ENCODE data around the gene TRAPPC10. TPM values are rescaled to one million over a fixed set of nuclear protein-coding genes. Genes with fewer than 3 reads are reported as not detected.

Gene TRAPPC10
- total RNA-seq, 2 experiments from 2014 or later, result 98.1 to 101 TPM

GRCh38 chr21:43992121-43992520, 20.0 kb upstream of the TRAPPC10 start:
- Histone ChIP-seq H3K4me3 (ENCODE audit: low read length) (no peak overlapping the region), H3K27ac (ENCODE audit: low read depth in 1 of 2, low read length in 2 of 2) (no peak overlapping the region), H3K4me1 (ENCODE audit: insufficient read depth, low read length) (no peaks in the 10 kb centered on the region), H3K27me3 (ENCODE audit: control insufficient read depth in 1 of 2, insufficient read depth in 2 of 2, low read length in 2 of 2) (no peaks in the 10 kb centered on the region), H3K36me3 (ENCODE audit: insufficient read depth, low read length) (no peaks in the 10 kb centered on the region), H3K9me3 (ENCODE audit: control insufficient read depth in 1 of 2, insufficient read depth in 1 of 2, low read length in 2 of 2) (peaks cover 0 to 5% of the 10 kb centered on the region in 2 experiments)
- intact Hi-C loops (cut with DNase I, micrococcal nuclease), result no loop called here
- Mint-ChIP-seq H3K9me3 (no peaks in the 10 kb centered on the region), H3K27me3 (no peaks in the 10 kb centered on the region), H3K4me3 (no peak overlapping the region), H3K4me1 (ENCODE audit: low read depth) (no peaks in the 10 kb centered on the region), H3K36me3 (ENCODE audit: low read depth) (no peaks in the 10 kb centered on the region), H3K27ac (no peak overlapping the region)
- DNase-seq, result no peak
- no peak for TF ChIP-seq CTCF (IDR thresholded peaks at IDR 0.05)
- ATAC-seq (ENCODE audit: poor library complexity), result no peak
- ChIA-PET CTCF (no interaction called here), POLR2A (no interaction called here)

GRCh38 chr21:43993420-43993934, 18.6 kb upstream of the TRAPPC10 start:
- Mint-ChIP-seq H3K4me3 (no peak overlapping the region), H3K36me3 (ENCODE audit: low read depth) (no peaks in the 10 kb centered on the region), H3K27me3 (no peaks in the 10 kb centered on the region), H3K27ac (no peak overlapping the region), H3K9me3 (no peaks in the 10 kb centered on the region), H3K4me1 (ENCODE audit: low read depth) (no peaks in the 10 kb centered on the region)
- ATAC-seq (ENCODE audit: poor library complexity), result no peak
- Histone ChIP-seq H3K36me3 (ENCODE audit: insufficient read depth, low read length) (no peaks in the 10 kb centered on the region), H3K4me1 (ENCODE audit: insufficient read depth, low read length) (no peaks in the 10 kb centered on the region), H3K27me3 (ENCODE audit: control insufficient read depth in 1 of 2, insufficient read depth in 2 of 2, low read length in 2 of 2) (no peaks in the 10 kb centered on the region), H3K9me3 (ENCODE audit: control insufficient read depth in 1 of 2, insufficient read depth in 1 of 2, low read length in 2 of 2) (peaks cover 0 to 5% of the 10 kb centered on the region in 2 experiments), H3K4me3 (ENCODE audit: low read length) (no peak overlapping the region), H3K27ac (ENCODE audit: low read depth in 1 of 2, low read length in 2 of 2) (no peak overlapping the region)
- ChIA-PET POLR2A (no interaction called here), CTCF (no interaction called here)
- no peak for DNase-seq
- intact Hi-C loops (cut with DNase I, micrococcal nuclease), result no loop called here
- TF ChIP-seq CTCF (IDR thresholded peaks at IDR 0.05), result no peak

- Mint-ChIP-seq H3K4me3 (no peak overlapping the region), H3K27ac (no peak overlapping the region), H3K27me3 (no peaks in the 10 kb centered on the region), H3K36me3 (ENCODE audit: low read depth) (no peaks in the 10 kb centered on the region), H3K4me1 (ENCODE audit: low read depth) (no peaks in the 10 kb centered on the region), H3K9me3 (no peaks in the 10 kb centered on the region)
- no peak for ATAC-seq (ENCODE audit: poor library complexity)
- Histone ChIP-seq H3K4me1 (ENCODE audit: insufficient read depth, low read length) (no peaks in the 10 kb centered on the region), H3K4me3 (ENCODE audit: low read length) (no peak overlapping the region), H3K36me3 (ENCODE audit: insufficient read depth, low read length) (no peaks in the 10 kb centered on the region), H3K9me3 (ENCODE audit: control insufficient read depth in 1 of 2, insufficient read depth in 1 of 2, low read length in 2 of 2) (peaks cover 0 to 5% of the 10 kb centered on the region in 2 experiments), H3K27me3 (ENCODE audit: control insufficient read depth in 1 of 2, insufficient read depth in 2 of 2, low read length in 2 of 2) (no peaks in the 10 kb centered on the region), H3K27ac (ENCODE audit: low read depth in 1 of 2, low read length in 2 of 2) (no peak overlapping the region)
- no peak for TF ChIP-seq CTCF (IDR thresholded peaks at IDR 0.05)
- no peak for DNase-seq
- CTCF ChIA-PET, result no interaction called here
- intact Hi-C loops (cut with DNase I, micrococcal nuclease), result no loop called here
- POLR2A ChIA-PET, result no interaction called here
These were observed 18.0 kb upstream of the TRAPPC10 start for GRCh38 chr21:43994085-43994484.
